HG03439 (cell line): ENCODE data around the gene GAS2L2.

Experiments
- ATAC-seq: cut with Tn5 transposase; IDR thresholded peaks from one replicate; pipeline ENCODE4 v1.9.1; 2021; ENCODE audit warnings: mild to moderate bottlenecking, moderate library complexity; ENCODE audit not compliant: unreplicated experiment

Gene GAS2L2

GRCh38 chr17:35701491-35701890 is 51.5 kb downstream of the GAS2L2 start:
- ATAC-seq: no peak

- ATAC-seq: no peak
Measured at GRCh38 chr17:35700150-35700549, 52.9 kb downstream of the GAS2L2 start.

GRCh38 chr17:35698800-35699199 is 54.2 kb downstream of the GAS2L2 start:
- ATAC-seq: no peak

- ATAC-seq: no peak
Measured at GRCh38 chr17:35695613-35696012, 57.4 kb downstream of the GAS2L2 start.

- ATAC-seq: no peak
Measured at GRCh38 chr17:35694906-35695305, 58.1 kb downstream of the GAS2L2 start.
